ENCODE data around the gene SAT1. TPM values are rescaled to one million over a fixed set of nuclear protein-coding genes. Genes with fewer than 3 reads are reported as not detected.

The SAT1 gene
- total RNA-seq, 1 donor from 2014 or later: 31.4 TPM

GRCh38 chrX:23820235-23820782 lies 37.3 kb downstream of the SAT1 start:
- H3K4me1 Mint-ChIP-seq (ENCODE audit: low read depth, unreplicated experiment): no peaks in the 10 kb centered on the region
- H3K27me3 Mint-ChIP-seq (ENCODE audit: unreplicated experiment): no peaks in the 10 kb centered on the region
- H3K27ac Mint-ChIP-seq (ENCODE audit: unreplicated experiment): no peak overlapping the region
- H3K9me3 Mint-ChIP-seq (ENCODE audit: unreplicated experiment): no peaks in the 10 kb centered on the region
- no peak for DNase-seq
- no peaks in the 10 kb centered on the region for H3K36me3 Mint-ChIP-seq (ENCODE audit: unreplicated experiment)
- no peak for TF ChIP-seq CTCF (IDR thresholded peaks at IDR 0.05; ENCODE audit: partially characterized antibody, unreplicated experiment)
- no peak overlapping the region for H3K4me3 Mint-ChIP-seq (ENCODE audit: unreplicated experiment)

GRCh38 chrX:23821847-23822246 lies 38.9 kb downstream of the SAT1 start:
- Mint-ChIP-seq H3K27ac (ENCODE audit: unreplicated experiment) (no peak overlapping the region), H3K27me3 (ENCODE audit: unreplicated experiment) (no peaks in the 10 kb centered on the region), H3K36me3 (ENCODE audit: unreplicated experiment) (no peaks in the 10 kb centered on the region), H3K9me3 (ENCODE audit: unreplicated experiment) (no peaks in the 10 kb centered on the region), H3K4me3 (ENCODE audit: unreplicated experiment) (no peak overlapping the region), H3K4me1 (ENCODE audit: low read depth, unreplicated experiment) (no peaks in the 10 kb centered on the region)
- TF ChIP-seq CTCF (IDR thresholded peaks at IDR 0.05; ENCODE audit: partially characterized antibody, unreplicated experiment): no peak
- no peak for DNase-seq

- Mint-ChIP-seq H3K27ac (ENCODE audit: unreplicated experiment) (no peak overlapping the region), H3K36me3 (ENCODE audit: unreplicated experiment) (no peaks in the 10 kb centered on the region), H3K27me3 (ENCODE audit: unreplicated experiment) (no peaks in the 10 kb centered on the region), H3K4me3 (ENCODE audit: unreplicated experiment) (no peak overlapping the region), H3K4me1 (ENCODE audit: low read depth, unreplicated experiment) (no peaks in the 10 kb centered on the region), H3K9me3 (ENCODE audit: unreplicated experiment) (no peaks in the 10 kb centered on the region)
- TF ChIP-seq CTCF (IDR thresholded peaks at IDR 0.05; ENCODE audit: partially characterized antibody, unreplicated experiment): no peak
- DNase-seq: no peak
Measured at GRCh38 chrX:23822397-23822796, 39.4 kb downstream of the SAT1 start.

- H3K36me3 Mint-ChIP-seq (ENCODE audit: unreplicated experiment): no peaks in the 10 kb centered on the region
- H3K27ac Mint-ChIP-seq (ENCODE audit: unreplicated experiment): no peak overlapping the region
- H3K4me1 Mint-ChIP-seq (ENCODE audit: low read depth, unreplicated experiment): no peaks in the 10 kb centered on the region
- TF ChIP-seq CTCF (IDR thresholded peaks at IDR 0.05; ENCODE audit: partially characterized antibody, unreplicated experiment): no peak
- H3K4me3 Mint-ChIP-seq (ENCODE audit: unreplicated experiment): no peak overlapping the region
- H3K27me3 Mint-ChIP-seq (ENCODE audit: unreplicated experiment): no peaks in the 10 kb centered on the region
- H3K9me3 Mint-ChIP-seq (ENCODE audit: unreplicated experiment): no peaks in the 10 kb centered on the region
- no peak for DNase-seq
Measured at GRCh38 chrX:23822841-23823240, 39.9 kb downstream of the SAT1 start.

GRCh38 chrX:23825675-23826074 lies 42.7 kb downstream of the SAT1 start:
- H3K4me3 Mint-ChIP-seq (ENCODE audit: unreplicated experiment): no peak overlapping the region
- H3K4me1 Mint-ChIP-seq (ENCODE audit: low read depth, unreplicated experiment): no peaks in the 10 kb centered on the region
- H3K27ac Mint-ChIP-seq (ENCODE audit: unreplicated experiment): no peak overlapping the region
- DNase-seq: no peak
- no peaks in the 10 kb centered on the region for H3K36me3 Mint-ChIP-seq (ENCODE audit: unreplicated experiment)
- H3K27me3 Mint-ChIP-seq (ENCODE audit: unreplicated experiment): no peaks in the 10 kb centered on the region
- H3K9me3 Mint-ChIP-seq (ENCODE audit: unreplicated experiment): no peaks in the 10 kb centered on the region
- no peak for TF ChIP-seq CTCF (IDR thresholded peaks at IDR 0.05; ENCODE audit: partially characterized antibody, unreplicated experiment)
